Fibroblast of the conjunctiva (primary cell): ENCODE results near the gene SSTR1.

Experiments used
- DNase-seq: peaks from one replicate; pipeline ENCODE4 v3.0.0-alpha.2; 2010; ENCODE audit warnings: low read depth

The SSTR1 gene

GRCh38 chr14:38202444-38203191 is 5.1 kb upstream of the SSTR1 start:
- DNase-seq: no peak

DNA sequence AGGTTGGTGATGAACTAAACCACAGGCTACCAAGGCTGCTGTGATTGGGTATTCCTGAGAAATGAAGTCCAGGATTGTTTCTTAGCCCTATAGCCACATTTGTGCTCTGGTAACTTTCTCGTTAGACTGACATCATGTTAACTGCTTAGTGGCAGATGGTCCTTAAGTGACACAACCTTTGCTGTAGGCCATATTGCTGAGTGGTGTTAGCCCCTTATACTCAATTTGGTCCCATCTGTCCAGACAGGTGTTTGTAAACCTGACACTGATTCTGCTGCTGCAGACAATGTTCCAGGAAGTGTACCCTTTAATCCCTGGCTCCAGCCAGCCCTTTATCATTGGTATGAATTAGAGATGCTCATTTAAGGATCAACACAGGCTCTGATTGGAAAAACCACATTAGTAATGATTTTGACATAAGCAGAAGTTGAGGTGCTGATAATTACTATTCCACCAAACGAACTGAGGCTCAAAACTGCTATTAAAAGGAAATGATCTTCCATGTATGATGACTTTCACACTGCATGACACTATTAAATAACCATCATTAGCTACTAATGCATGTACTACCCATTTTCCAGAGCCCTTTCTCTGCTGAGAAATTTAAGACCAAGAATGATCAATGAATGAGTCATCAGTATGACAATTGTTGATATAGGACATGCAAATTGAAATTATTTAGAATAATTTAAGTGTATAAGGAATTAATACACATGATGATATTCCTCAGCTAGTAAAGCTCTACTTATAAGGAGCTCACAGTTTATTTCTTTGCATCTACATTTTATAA is 3.6 kb upstream of the SSTR1 start:
- DNase-seq: no peak

- no peak for DNase-seq
These were observed 3.0 kb upstream of the SSTR1 start for GRCh38 chr14:38204719-38205115.

GRCh38 chr14:38205119-38205813 is 2.4 kb upstream of the SSTR1 start:
- DNase-seq: no peak

GRCh38 chr14:38205949-38206665 is 1.6 kb upstream of the SSTR1 start:
- DNase-seq: no peak

- DNase-seq: no peak
These were observed 871 bp upstream of the SSTR1 start for GRCh38 chr14:38206689-38207376.

DNA sequence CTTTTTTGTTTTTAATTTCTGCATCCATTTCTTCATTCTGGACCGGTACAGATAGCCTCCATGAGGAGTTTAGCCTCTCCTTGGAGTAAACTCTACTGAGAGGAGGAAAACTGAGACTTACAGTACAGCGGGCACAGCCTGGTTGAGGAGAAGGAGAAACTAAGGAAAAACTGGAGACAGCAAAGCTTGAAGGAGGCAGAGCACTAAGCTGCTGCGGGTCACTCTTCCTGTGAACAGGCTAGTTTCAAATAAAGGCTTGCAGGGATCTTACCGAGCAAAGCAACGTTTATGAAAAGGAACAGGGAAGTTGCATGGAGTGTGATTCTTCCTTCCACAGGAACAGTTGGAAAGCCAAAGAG is 348 bp upstream of the SSTR1 start:
- no peak for DNase-seq

DNA sequence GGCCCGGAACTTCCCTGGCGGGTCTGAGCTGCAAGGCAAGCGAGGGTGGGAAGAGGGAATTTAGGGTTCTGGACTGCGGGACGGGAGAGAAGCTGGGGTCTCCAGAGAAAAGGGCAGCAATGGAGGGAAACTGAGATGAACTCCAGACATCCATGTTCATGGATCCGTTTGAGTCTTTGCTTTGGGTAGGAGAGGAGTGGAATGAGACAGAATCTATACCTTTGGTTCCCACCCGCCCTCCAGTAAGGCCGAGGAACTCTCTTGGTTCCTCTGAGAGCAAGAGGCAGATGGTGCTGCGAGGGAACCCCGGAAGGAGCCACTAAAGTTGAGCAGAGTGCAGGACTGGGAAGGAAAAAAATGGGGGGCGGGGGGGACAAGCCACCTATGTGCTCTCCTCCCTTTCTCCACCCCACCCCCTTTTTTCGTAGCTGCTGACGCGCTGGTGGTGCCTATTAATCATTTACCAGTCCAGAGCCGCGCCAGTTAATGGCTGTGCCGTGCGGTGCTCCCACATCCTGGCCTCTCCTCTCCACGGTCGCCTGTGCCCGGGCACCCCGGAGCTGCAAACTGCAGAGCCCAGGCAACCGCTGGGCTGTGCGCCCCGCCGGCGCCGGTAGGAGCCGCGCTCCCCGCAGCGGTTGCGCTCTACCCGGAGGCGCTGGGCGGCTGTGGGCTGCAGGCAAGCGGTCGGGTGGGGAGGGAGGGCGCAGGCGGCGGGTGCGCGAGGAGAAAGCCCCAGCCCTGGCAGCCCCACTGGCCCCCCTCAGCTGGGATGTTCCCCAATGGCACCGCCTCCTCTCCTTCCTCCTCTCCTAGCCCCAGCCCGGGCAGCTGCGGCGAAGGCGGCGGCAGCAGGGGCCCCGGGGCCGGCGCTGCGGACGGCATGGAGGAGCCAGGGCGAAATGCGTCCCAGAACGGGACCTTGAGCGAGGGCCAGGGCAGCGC is 1.2 kb downstream of the SSTR1 start:
- no peak for DNase-seq

DNA sequence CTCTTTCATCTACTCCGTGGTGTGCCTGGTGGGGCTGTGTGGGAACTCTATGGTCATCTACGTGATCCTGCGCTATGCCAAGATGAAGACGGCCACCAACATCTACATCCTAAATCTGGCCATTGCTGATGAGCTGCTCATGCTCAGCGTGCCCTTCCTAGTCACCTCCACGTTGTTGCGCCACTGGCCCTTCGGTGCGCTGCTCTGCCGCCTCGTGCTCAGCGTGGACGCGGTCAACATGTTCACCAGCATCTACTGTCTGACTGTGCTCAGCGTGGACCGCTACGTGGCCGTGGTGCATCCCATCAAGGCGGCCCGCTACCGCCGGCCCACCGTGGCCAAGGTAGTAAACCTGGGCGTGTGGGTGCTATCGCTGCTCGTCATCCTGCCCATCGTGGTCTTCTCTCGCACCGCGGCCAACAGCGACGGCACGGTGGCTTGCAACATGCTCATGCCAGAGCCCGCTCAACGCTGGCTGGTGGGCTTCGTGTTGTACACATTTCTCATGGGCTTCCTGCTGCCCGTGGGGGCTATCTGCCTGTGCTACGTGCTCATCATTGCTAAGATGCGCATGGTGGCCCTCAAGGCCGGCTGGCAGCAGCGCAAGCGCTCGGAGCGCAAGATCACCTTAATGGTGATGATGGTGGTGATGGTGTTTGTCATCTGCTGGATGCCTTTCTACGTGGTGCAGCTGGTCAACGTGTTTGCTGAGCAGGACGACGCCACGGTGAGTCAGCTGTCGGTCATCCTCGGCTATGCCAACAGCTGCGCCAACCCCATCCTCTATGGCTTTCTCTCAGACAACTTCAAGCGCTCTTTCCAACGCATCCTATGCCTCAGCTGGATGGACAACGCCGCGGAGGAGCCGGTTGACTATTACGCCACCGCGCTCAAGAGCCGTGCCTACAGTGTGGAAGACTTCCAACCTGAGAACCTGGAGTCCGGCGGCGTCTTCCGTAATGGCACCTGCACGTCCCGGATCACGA is 2.2 kb downstream of the SSTR1 start:
- no peak for DNase-seq

DNA sequence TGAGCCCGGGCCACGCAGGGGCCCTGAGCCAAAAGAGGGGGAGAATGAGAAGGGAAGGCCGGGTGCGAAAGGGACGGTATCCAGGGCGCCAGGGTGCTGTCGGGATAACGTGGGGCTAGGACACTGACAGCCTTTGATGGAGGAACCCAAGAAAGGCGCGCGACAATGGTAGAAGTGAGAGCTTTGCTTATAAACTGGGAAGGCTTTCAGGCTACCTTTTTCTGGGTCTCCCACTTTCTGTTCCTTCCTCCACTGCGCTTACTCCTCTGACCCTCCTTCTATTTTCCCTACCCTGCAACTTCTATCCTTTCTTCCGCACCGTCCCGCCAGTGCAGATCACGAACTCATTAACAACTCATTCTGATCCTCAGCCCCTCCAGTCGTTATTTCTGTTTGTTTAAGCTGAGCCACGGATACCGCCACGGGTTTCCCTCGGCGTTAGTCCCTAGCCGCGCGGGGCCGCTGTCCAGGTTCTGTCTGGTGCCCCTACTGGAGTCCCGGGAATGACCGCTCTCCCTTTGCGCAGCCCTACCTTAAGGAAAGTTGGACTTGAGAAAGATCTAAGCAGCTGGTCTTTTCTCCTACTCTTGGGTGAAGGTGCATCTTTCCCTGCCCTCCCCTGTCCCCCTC is 3.0 kb downstream of the SSTR1 start:
- DNase-seq: no peak

DNA sequence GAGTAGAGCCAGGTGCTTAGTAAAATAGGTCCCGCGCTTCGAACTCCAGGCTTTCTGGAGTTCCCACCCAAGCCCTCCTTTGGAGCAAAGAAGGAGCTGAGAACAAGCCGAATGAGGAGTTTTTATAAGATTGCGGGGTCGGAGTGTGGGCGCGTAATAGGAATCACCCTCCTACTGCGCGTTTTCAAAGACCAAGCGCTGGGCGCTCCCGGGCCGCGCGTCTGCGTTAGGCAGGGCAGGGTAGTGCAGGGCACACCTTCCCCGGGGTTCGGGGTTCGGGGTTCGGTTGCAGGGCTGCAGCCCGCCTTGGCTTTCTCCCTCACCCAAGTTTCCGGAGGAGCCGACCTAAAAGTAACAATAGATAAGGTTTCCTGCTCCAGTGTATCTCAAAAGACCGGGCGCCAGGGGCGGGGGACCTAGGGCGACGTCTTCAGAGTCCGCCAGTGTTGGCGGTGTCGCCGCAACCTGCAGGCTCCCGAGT is 3.6 kb downstream of the SSTR1 start:
- no peak for DNase-seq

DNA sequence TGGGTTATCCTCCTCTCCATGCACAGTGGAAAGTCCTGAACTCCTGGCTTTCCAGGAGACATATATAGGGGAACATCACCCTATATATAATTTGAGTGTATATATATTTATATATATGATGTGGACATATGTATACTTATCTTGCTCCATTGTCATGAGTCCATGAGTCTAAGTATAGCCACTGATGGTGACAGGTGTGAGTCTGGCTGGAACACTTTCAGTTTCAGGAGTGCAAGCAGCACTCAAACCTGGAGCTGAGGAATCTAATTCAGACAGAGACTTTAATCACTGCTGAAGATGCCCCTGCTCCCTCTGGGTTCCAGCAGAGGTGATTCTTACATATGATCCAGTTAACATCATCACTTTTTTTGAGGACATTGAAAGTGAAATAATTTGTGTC is 4.4 kb downstream of the SSTR1 start:
- DNase-seq: no peak

DNA sequence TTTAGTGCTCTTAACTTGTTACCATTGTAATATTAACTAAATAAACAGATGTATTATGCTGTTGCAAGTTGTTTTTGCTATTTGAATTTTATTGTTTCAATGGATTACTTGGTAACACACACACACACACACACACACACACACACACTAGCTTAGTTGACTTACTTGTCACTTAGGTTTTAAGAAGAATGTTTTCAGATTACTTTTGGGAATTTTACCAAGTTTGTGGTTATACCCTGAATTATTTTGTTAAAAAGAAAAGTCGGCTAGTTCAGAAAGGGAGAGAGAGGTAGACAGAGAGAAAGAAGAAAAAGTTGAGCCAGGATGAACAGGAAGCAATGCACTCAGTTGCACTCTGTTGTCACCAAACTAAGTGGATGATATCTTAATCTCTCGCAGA is 5.3 kb downstream of the SSTR1 start:
- no peak for DNase-seq

DNA sequence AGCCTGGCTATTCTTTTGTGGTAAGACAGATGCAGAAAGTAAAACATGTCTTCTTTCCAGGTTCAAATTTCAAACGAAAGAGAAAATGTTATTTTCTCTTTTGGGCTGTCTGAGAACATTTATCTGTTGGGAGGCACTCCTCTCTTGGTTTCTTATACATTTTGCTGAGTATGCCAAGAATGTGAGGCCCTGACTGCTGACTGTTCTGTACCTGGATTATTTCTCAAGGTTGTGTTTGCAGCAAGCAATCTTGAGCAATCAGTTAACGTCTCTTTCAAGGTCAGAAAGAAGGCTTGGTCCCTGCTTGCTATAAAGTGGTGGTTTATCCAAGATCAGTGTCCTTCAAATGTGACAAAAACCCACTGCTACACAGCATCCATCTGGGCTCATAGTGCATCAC is 9.8 kb downstream of the SSTR1 start:
- DNase-seq: no peak

DNA sequence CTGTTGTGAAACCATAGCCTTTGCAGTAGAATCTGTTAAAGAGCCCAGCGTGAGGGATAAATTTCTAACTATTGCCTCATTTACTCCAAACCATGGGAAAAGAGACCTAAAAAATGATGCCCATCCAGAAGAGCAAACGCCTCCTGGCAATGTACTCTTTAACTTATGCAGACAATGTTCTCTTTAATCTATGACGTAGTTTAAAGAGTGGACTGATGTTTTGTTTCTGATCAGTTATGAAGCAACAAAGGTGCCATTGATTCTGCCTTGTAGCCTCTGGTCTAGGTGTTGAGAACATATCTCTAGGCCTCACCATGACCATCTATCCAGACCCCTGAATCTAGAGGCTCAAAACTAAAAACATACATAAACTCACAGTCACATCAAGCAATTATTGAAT is 13.4 kb downstream of the SSTR1 start:
- no peak for DNase-seq

- no peak for DNase-seq
These were observed 16.6 kb downstream of the SSTR1 start for GRCh38 chr14:38224338-38224737.

DNA sequence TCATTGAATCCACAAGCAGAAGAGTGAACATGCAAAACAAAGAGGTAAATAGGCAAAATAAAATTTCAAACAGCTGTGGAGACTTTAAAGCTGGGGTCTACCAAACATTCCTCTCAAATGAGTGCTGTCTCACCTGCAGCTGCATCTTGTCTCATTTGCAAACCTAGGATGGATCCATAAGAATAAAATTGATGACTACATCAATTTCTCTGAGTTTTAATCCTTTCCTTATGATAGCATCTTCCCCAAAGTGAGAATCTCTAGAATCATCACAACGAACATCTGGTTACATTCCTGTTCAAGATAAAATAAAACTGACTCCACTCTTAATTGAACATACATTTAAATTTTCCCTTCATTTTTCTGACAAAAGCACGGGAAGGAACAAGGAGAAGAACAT is 18.2 kb downstream of the SSTR1 start:
- no peak for DNase-seq

GRCh38 chr14:38226366-38226765 is 18.7 kb downstream of the SSTR1 start:
- no peak for DNase-seq

GRCh38 chr14:38233218-38233617 is 25.5 kb downstream of the SSTR1 start:
- no peak for DNase-seq
